GM12874 (cell line): ENCODE results near the gene ADAM22.

ENCODE experiments used
- TF ChIP-seq, protein P1 (sequence below): IDR thresholded peaks from 2 replicates; pipeline ENCODE4 v1.5.1; 2011; ENCODE audit warnings: low read depth, mild to moderate bottlenecking, control low read depth, low read length, moderate library complexity; ENCODE audit not compliant: insufficient read depth

The ADAM22 gene

DNA sequence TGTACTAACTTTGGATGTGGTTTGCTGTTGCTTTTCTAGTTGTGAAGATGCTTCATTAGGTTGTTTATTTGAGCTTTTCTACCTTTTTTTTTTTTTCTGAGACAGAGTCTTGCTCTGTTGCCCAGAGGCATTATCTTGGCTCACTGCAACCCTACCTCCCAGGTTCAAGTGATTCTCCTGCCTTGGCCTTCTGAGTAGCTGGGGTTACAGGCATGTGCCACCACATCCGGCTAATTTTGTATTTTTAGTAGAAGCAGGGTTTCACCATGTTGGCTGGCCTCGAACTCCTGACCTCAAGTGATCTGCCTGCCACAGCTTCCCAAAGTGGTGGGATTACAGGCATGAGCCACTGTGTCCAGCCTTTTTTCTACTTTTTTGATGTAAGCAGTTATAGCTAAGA is 93.7 kb downstream of the ADAM22 start:
- TF ChIP-seq, protein P1, sequence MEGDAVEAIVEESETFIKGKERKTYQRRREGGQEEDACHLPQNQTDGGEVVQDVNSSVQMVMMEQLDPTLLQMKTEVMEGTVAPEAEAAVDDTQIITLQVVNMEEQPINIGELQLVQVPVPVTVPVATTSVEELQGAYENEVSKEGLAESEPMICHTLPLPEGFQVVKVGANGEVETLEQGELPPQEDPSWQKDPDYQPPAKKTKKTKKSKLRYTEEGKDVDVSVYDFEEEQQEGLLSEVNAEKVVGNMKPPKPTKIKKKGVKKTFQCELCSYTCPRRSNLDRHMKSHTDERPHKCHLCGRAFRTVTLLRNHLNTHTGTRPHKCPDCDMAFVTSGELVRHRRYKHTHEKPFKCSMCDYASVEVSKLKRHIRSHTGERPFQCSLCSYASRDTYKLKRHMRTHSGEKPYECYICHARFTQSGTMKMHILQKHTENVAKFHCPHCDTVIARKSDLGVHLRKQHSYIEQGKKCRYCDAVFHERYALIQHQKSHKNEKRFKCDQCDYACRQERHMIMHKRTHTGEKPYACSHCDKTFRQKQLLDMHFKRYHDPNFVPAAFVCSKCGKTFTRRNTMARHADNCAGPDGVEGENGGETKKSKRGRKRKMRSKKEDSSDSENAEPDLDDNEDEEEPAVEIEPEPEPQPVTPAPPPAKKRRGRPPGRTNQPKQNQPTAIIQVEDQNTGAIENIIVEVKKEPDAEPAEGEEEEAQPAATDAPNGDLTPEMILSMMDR, result no peak

GRCh38 chr7:88034083-88034695 is 100.1 kb downstream of the ADAM22 start:
- TF ChIP-seq, protein P1, result no peak

GRCh38 chr7:88037050-88037449 is 103.0 kb downstream of the ADAM22 start:
- TF ChIP-seq, protein P1, result no peak

GRCh38 chr7:88040694-88041093 is 106.6 kb downstream of the ADAM22 start:
- TF ChIP-seq, protein P1, result no peak

GRCh38 chr7:88041583-88041982 is 107.5 kb downstream of the ADAM22 start:
- TF ChIP-seq, protein P1, result no peak

DNA sequence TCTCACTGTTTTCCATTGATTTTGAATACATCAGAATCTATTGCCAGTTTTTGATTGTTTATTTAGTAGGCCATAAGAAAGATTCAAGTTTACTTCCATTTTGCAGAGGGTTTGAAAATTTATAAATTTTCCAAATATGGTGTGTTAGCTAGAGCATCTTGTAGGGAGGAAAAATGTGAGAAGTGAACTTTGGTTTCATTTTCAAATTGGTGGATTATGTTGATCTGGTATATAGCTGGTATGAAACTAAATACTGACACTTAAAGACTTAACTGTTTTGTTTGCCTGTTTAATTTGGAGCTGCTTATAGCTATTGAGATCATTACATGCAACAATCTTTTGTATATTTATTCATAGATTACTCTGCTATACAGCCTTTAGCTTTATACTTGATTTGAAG is 108.1 kb downstream of the ADAM22 start:
- TF ChIP-seq, protein P1, result no peak

- TF ChIP-seq, protein P1, result no peak
Observed at GRCh38 chr7:88042803-88043202, 108.8 kb downstream of the ADAM22 start.
